Measurements from ENCODE around the gene TMEM273.

The TMEM273 gene

GRCh38 chr10:49177391-49178355 is 10.5 kb downstream of the TMEM273 start:
- DNase-seq (ENCODE audit: extremely low read depth in 1 of 2, low read depth in 1 of 2), result peak; percentile 58 to 82

DNA sequence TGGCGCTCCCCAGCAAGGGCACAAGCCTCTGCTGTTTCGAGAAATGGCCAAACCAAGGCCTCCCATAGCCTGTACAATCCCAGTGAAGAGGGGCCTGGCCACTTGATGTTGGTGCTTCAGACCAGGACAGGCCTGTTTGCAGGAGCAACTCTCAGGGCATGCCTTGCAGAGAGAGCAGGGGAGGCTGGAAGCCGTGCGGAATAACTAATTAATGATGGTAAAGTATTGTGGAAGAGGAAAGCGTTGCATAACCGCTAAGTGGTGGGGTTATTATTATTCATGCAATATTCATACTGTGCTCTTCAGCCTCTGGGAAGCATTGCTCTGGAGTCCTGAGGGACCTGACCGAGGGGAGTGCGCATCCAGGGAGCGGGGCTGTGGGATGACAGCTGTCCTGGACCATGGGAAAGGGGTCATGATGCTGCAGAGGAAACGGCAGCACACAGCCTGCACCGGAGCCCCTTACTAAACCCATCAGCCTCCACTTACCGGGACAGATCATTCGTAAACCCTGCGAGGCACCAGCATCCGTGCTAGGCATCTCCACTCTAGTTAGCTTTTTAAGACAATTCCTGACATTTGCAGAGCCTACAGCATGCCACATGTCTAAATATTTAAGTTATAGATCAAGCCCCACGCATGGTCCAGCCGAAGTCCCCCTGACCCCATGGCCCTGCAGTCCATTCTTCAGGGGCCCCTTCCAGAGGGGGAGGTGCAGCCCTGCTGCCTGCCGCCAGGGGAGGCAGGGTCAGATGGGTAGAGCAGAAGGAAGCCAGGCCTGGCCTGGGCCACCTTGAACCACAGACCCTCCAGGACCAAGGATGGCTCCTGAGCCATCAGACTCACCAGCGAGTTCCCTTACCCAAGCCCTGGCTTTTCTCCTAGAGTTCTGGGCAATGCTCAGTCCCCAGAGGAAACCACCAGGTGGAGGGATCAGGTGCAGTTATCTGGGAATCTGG is 11.6 kb downstream of the TMEM273 start:
- no peak for DNase-seq (ENCODE audit: extremely low read depth in 1 of 2, low read depth in 1 of 2)

DNA sequence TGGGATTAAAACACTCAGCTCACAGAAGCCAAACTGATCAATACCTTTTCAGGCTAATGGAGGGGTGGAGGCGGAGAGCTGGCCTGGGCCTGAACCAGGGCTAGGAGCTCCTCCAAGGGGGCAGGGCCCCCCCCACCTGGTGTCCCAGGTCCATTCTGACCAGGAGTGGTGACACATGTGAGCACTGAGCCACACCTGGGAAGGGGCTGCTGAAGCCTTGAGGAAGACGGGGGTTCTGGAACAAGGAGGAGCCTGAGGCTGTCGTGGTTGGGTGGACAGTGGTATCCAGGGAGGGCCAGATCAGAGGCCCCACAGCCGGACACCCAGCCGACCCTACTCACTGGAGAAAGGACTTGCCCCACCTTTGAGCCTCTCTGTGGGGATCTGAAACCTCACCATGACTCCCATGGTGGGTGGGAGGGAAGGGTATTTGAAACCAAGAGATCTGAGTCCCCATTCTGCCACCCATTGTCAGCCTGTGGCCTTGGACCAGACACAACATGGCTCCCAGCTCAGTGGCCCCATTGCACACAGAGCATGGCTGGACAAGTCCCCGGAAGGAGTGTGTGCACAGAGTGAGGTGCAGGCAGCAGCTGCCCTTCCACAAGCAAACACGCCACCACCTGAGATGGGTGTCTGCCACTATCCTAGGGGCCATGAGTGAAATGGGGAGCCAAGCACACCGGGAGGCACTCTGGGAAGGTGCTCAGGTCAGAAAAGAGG is 12.4 kb downstream of the TMEM273 start:
- no peak for DNase-seq (ENCODE audit: extremely low read depth in 1 of 2, low read depth in 1 of 2)

DNA sequence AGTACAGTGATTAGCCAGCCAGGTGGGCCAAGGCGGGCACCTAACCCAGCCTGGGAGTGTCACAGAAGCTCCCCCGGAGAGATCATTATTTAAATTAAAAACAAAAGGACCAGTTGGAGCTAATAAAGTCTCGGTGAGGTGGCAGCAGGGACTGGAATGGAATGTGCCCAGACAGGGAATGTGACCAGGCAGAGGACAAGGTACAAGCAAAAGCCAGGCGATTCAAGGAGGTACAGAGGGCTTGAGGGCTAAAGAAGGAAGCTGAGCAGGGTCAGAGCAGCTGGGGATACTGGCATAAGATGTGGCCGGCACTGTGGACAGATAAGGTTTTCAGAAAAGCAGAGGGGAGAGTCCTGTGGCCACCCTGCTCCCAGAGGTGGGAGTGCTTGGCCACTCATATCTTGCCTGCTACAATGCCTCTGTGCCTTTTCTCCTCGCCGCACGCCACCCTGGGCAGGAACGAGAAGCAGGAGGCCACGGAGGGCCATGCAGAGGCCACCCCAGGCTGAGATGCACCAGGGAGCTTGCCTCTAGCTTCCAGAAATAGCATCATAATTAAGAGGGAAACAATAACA is 13.2 kb downstream of the TMEM273 start:
- DNase-seq (ENCODE audit: extremely low read depth in 1 of 2, low read depth in 1 of 2), result no peak

DNA sequence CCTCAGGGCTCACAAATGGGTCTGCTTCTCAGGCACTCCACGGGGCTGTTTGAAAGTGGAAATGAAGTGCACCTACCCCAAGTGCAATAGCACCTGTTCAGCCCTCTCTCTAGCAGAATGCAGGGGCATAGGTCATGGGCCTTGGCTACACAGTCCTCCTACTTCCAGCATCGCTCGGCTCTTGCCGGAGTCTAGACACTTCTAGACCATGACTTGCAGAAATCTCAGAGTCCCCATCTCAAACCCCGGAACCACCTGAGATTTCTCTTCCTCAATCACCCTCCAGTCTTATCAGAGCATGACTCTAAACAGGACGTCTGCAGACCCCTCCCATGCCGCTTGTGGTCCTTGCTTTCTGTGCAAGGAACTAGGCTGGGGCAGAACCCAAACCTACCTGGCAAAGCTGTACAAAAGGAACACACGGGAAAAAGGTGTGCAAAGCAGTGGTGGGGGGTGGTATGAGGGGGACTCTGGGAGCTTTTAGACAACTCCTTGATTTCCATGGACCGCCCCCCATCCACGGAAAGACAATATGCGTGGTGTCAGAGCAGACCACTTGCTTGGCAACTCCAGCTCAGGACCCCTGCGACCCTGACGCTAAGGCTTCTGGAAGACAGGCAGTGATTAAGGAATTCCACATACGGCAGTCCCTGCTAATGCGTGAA is 13.8 kb downstream of the TMEM273 start:
- DNase-seq (ENCODE audit: extremely low read depth in 1 of 2, low read depth in 1 of 2), result no peak

DNA sequence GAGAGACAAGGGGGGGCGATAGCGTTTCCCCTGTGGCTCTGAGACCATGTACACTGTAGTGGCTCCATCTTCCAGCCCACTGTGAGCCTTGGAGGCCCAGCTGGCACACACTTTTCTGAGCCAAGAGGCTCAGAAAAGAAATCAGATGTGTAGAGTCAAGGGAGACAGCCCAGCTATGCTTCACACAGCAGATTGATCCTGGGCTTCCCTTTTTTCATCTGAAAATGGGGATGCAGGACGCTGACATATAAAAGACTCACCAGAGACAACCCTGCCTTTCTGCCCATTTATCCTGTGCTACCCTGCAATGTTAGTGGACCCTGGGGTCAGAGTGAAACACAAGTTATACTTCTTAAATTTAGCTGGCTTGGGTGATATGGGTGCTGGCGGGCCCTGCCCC is 14.3 kb downstream of the TMEM273 start:
- DNase-seq (ENCODE audit: extremely low read depth in 1 of 2, low read depth in 1 of 2), result no peak

DNA sequence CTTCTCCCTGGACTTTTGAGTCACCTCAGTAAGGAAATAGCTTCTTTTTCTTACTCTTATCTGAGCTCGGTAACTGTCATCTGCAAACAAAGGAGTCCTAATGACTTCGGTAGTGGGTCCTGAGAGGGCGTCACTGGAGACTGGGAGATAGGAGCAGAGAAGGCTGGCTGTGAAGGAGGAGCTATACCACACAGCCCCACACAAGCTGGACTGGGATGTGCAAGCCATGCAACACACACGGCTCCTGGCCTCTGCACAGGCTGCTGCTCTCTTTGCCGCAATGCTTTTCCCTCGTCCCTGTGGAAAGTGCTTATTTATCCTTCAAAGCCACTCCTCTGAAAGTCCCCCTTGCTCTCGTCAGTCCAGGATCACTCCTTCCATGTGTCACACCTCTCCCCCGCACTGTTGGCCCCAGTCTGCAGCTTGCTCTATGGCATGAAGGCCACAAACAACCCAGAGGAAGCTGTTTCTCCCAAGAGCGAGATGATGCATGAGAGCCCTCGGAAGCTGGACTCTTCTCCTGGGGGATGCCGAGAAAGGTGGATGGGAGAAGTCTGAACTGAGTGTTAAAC is 14.9 kb downstream of the TMEM273 start:
- no peak for DNase-seq (ENCODE audit: extremely low read depth in 1 of 2, low read depth in 1 of 2)

DNA sequence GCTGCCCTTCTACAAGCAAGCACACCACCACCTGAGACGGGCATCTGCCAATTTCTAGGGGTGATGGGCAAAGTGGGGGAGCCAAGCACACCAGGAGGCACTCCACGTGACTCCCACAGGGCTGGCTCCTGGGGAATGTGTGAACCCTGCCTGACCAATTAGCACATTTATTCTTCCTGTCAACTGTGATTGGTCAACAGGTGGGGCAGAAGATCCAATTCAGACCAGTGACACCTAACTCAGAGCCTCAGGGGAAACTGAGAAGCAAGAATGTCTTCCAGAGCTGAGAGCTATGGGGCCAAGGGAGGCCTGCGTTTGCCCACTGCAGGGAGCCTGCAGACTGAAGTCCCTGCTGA is 15.4 kb downstream of the TMEM273 start:
- DNase-seq (ENCODE audit: extremely low read depth in 1 of 2, low read depth in 1 of 2), result no peak

DNA sequence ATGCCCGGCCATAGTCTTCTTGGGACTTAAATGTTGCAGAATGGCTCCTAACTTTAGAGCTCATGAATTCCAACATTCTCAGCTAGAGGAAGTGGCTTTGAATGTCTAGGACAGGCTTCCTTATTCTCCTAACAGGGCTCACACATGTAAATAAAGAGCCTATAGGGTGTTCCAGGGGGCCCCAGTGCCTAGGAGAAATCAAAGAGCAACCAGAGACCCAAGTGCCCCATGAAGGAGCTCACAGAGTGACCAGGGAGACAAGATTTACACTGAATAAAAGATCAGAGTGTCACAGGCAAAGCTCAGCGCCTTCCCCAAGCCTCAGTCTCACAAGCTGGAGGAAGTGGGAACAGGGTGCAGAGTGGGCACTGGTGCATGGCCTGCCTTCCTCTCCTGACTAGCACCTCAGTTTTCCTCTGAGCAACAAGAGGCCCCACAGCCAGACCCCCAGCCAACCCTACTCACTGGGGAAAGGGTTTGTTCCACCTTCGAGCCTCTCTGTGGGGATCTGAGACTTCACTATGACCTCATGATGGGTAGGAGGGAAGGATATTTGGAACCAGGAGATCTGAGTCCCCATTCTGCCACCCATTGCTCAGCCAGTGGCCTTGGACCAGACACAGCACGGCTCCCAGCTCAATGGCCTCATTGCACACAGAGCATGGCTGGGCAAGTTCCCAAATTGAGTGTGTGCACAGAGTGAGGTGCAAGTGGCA is 16.0 kb downstream of the TMEM273 start:
- DNase-seq (ENCODE audit: extremely low read depth in 1 of 2, low read depth in 1 of 2), result no peak

GRCh38 chr10:49171326-49172060 is 16.7 kb downstream of the TMEM273 start:
- no peak for DNase-seq (ENCODE audit: extremely low read depth in 1 of 2, low read depth in 1 of 2)

GRCh38 chr10:49170632-49171325 is 17.4 kb downstream of the TMEM273 start:
- no peak for DNase-seq (ENCODE audit: extremely low read depth in 1 of 2, low read depth in 1 of 2)

- DNase-seq (ENCODE audit: extremely low read depth in 1 of 2, low read depth in 1 of 2), result no peak
These were observed 18.4 kb downstream of the TMEM273 start for GRCh38 chr10:49169776-49170175.

- DNase-seq (ENCODE audit: extremely low read depth in 1 of 2, low read depth in 1 of 2), result no peak
These were observed 19.2 kb downstream of the TMEM273 start for GRCh38 chr10:49168831-49169500.

DNA sequence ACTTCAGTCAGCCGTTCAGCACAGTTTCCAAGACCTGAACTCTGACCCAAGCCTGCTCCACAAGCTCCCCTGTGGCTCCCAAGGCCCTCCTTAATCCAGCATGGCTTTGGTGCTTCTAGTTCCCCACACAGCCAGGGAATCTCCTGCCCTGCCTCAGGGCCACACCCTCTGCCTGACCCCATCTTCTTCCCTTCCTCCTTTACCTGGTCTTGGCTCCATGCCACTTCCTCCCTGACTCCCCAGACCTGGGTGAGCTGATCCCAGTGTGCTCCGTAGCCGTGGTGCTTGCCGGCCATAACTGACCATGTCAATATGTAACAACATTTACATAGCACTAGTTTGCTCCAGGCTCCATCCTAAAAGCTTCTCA is 20.0 kb downstream of the TMEM273 start:
- DNase-seq (ENCODE audit: extremely low read depth in 1 of 2, low read depth in 1 of 2), result no peak

GRCh38 chr10:49167425-49168170 is 20.6 kb downstream of the TMEM273 start:
- DNase-seq (ENCODE audit: extremely low read depth in 1 of 2, low read depth in 1 of 2), result no peak

DNA sequence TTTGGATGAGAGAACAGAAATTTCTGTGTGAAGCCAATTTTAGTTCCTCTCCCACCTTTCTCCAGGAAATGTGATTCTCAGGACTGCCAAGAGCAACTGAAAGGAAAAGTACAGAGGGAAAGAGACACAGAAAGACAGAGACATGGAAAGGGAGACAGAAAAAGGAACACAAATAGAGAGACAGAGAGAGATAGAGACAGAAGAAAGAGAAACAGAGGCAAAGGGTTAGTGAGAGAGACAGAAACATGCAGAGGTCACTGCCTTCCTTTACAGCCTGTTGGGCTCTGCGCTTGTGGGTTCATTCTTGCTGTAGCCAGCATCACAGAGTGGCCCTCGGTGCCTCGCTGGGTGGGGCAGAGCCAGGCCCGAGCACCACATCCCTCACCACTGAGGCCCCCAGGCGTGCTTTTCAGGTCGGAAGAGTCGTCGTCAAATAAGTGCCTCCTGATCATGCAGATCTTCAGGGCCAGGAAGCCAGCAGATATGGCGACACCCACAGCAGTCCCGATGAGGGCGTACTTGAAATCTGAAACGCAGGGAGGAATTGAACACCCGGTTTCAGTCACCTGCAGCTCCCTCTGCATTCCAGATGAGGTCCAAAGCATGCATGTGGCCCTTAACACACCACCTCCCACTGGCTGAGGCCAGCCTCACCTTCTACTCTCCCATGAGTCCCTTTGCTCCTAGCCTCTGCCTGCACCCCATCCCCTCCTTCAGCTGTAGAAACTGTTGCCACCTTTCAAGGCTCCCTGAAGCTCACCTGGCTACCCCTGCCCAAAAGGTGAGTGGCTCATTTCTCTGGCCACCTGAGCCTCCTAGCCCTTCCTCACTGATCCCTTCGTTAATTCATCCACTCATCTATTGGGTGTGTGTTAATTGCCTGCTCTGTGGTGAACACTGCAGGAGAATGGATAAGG is 21.4 kb downstream of the TMEM273 start:
- no peak for DNase-seq (ENCODE audit: extremely low read depth in 1 of 2, low read depth in 1 of 2)
